Breast epithelium (tissue), 3 donors: ENCODE data around the gene CPB2.

Source experiments
- CTCF ChIP-seq, 3 donors: fragments of 450-650 bp; IDR thresholded peaks; one replicate each; pipeline ENCODE4 v1.5.1; 2016 to 2017; ENCODE audit warnings: antibody characterized with exemption in 3 of 3, mild to moderate bottlenecking in 3 of 3, moderate library complexity in 3 of 3
- POLR2A ChIP-seq: fragments of 450-650 bp; IDR thresholded peaks from one replicate; pipeline ENCODE4 v1.6.1; 2016; ENCODE audit warnings: antibody characterized with exemption, mild to moderate bottlenecking, moderate library complexity
- POLR2AphosphoS5 ChIP-seq, 3 donors: sonication (generic); formaldehyde crosslinking; IDR thresholded peaks; one replicate each; pipeline ENCODE4 v1.6.1; 2017; ENCODE audit warnings: antibody characterized with exemption in 3 of 3

GRCh38 chr13:46008631-46009030, 96.2 kb downstream of the CPB2 start:
- TF ChIP-seq CTCF (IDR thresholded peaks at IDR 0.05) (no peak), POLR2AphosphoS5 (IDR thresholded peaks at IDR 0.05) (no peak), POLR2A (no peak)
